Measurements from ENCODE around the gene PHACTR2. TPM values are rescaled to one million over a fixed set of nuclear protein-coding genes. Genes with fewer than 3 reads are reported as not detected.
"Not testable (repeated sequence)": the region's sequence is repeated elsewhere in the genome, so short reads cannot be mapped to it uniquely, and the experiment has no call there.

The PHACTR2 gene
- total RNA-seq, 1 donor from 2014 or later = 71.0 TPM

GRCh38 chr6:143734641-143735063 is 56.9 kb downstream of the PHACTR2 start:
- Histone ChIP-seq H3K9me3 (replicated peaks) (no peaks in the 10 kb centered on the region), H3K4me1 (peaks cover 75% of the 10 kb centered on the region), H3K27me3 (ENCODE audit: low read depth) (no peaks in the 10 kb centered on the region), H3K4me3 (peak overlapping the region; percentile 10), H3K36me3 (no peaks in the 10 kb centered on the region), H3K27ac (replicated peaks) (peak overlapping the region; percentile 73)
- DNase-seq = no peak
- no peak for TF ChIP-seq CTCF (IDR thresholded peaks at IDR 0.05; ENCODE audit: borderline replicate concordance)
- intact Hi-C loops (cut with micrococcal nuclease) = no loop called here

- DNase-seq; H3K36me3 ChIP-seq; intact Hi-C loops (cut with micrococcal nuclease); H3K27me3 ChIP-seq (ENCODE audit: low read depth); H3K4me3 ChIP-seq; H3K9me3 ChIP-seq (replicated peaks): not testable (repeated sequence)
- H3K27ac ChIP-seq (replicated peaks) = peak overlapping the region; percentile 77
- H3K4me1 ChIP-seq = peaks cover 79% of the 10 kb centered on the region
These were observed 60.4 kb downstream of the PHACTR2 start for GRCh38 chr6:143738072-143738690.

- Histone ChIP-seq H3K27me3 (ENCODE audit: low read depth) (no peaks in the 10 kb centered on the region), H3K4me1 (peaks cover 79% of the 10 kb centered on the region), H3K4me3 (peak overlapping the region; percentile 23), H3K9me3 (replicated peaks) (no peaks in the 10 kb centered on the region), H3K36me3 (no peaks in the 10 kb centered on the region), H3K27ac (replicated peaks) (peak overlapping the region; percentile 77)
- intact Hi-C loops (cut with micrococcal nuclease) = no loop called here
- no peak for TF ChIP-seq CTCF (IDR thresholded peaks at IDR 0.05; ENCODE audit: borderline replicate concordance)
- no peak for DNase-seq
These were observed 61.6 kb downstream of the PHACTR2 start for GRCh38 chr6:143739341-143739851.

GRCh38 chr6:143740213-143740612 is 62.4 kb downstream of the PHACTR2 start:
- DNase-seq = no peak
- intact Hi-C loops (cut with micrococcal nuclease) = loop anchor here (10.0 kb wide), 1 partner anchor 45 kb away; no protein-coding TSS in a partner anchor
- Histone ChIP-seq H3K4me3 (no peak overlapping the region), H3K27me3 (ENCODE audit: low read depth) (no peaks in the 10 kb centered on the region), H3K36me3 (no peaks in the 10 kb centered on the region), H3K9me3 (replicated peaks) (no peaks in the 10 kb centered on the region), H3K27ac (replicated peaks) (peak overlapping the region; percentile 77), H3K4me1 (peaks cover 79% of the 10 kb centered on the region)
- TF ChIP-seq CTCF (IDR thresholded peaks at IDR 0.05; ENCODE audit: borderline replicate concordance) = no peak

GRCh38 chr6:143741480-143741879 is 63.7 kb downstream of the PHACTR2 start:
- Histone ChIP-seq H3K4me3 (no peak overlapping the region), H3K9me3 (replicated peaks) (no peaks in the 10 kb centered on the region), H3K4me1 (peaks cover 79% of the 10 kb centered on the region), H3K27ac (replicated peaks) (peak overlapping the region; percentile 77), H3K27me3 (ENCODE audit: low read depth) (no peaks in the 10 kb centered on the region), H3K36me3 (no peaks in the 10 kb centered on the region)
- no peak for TF ChIP-seq CTCF (IDR thresholded peaks at IDR 0.05; ENCODE audit: borderline replicate concordance)
- intact Hi-C loops (cut with micrococcal nuclease) = loop anchor here (10.0 kb wide), 1 partner anchor 47 kb away; no protein-coding TSS in a partner anchor
- DNase-seq = no peak

Data from left ventricle myocardium inferior (tissue), 1 donor.